ENCODE measurements around the gene OSBPL5.
"Not testable (repeated sequence)": the region's sequence is repeated elsewhere in the genome, so short reads cannot be mapped to it uniquely, and the experiment has no call there.

OSBPL5 gene

DNA sequence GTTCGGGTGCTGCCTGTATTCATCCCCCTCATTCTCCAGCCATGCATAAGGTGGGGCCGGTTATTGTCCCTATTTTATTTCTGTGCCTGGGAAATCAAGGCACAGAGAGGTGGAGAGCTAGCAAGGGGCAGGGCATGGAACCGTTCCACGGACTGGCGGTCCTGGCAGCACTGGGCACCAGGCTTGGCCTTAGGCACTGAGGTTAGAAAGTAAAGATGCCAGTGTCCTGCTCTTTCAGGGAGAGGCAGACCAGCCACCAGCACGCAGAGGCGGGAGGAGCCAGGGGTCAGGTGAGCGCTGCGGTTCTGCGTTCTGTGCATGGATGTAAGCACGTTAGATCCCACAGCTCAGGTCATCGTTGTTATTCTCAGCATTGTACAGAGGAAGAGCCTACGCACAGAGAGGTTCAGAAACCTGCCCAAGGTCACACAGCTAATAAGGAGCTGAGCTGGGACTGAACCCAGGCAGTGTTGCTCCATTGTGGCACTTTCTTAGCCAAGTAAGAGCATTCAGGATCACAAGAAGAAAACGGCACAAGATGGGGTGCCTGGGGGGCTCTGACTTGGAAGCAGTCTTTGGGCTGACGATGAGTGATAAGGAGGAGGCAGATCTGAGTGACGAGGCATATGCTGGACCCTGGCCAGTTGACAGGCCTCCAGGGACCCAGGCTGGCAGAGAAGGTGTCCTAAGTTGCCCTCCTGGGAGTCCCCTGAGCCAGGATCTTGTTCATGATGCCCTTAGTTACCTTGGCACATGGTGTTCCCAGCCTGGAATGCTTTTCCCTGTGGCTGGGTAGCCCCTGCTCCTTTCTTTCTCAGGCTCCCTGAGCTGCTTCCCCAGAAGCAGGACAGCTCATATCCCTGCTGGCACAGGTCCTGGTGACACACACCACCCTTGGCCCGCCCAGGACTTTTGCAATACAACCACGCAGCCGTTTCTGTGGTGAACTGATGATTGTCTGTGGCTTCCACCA lies 41.1 kb downstream of the OSBPL5 start:
- no peak overlapping the region for H2AFZ ChIP-seq (ENCODE audit: low read depth, low read length)
- peaks cover 35% of the 10 kb centered on the region for H3K36me3 ChIP-seq (ENCODE audit: insufficient read depth, low read length)
- H3K9me3 ChIP-seq (ENCODE audit: low read length), result peaks cover 10% of the 10 kb centered on the region
- no peak overlapping the region for H3K4me3 ChIP-seq (ENCODE audit: low read length)
- H3K4me1 ChIP-seq (ENCODE audit: insufficient read depth, low read length), result no peaks in the 10 kb centered on the region
- H3K27me3 ChIP-seq (ENCODE audit: insufficient read depth, low read length), result no peaks in the 10 kb centered on the region

DNA sequence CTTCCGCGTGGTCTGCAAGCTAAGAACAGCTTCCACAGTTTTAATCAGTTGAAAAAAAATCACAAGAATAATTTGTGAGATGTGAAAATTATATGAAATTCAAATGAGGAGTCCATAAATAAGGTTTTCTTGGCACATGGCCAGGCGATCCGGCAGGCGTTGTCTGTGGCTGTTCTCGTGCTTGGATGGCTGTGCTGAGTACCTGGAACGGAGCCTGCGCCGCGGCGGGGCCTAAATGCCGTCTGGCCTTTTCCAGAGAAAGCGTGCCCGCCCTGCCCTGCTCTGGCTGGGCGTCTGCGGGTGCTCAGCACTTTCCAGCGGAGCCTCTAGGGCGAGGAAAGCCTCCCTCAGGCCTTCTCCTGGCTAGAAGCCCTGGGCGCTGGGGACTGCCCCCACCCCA lies 41.8 kb downstream of the OSBPL5 start:
- Histone ChIP-seq H3K36me3 (ENCODE audit: insufficient read depth, low read length) (peaks cover 35% of the 10 kb centered on the region), H3K27me3 (ENCODE audit: insufficient read depth, low read length) (no peaks in the 10 kb centered on the region), H2AFZ (ENCODE audit: low read depth, low read length) (no peak overlapping the region), H3K4me1 (ENCODE audit: insufficient read depth, low read length) (no peaks in the 10 kb centered on the region), H3K4me3 (ENCODE audit: low read length) (no peak overlapping the region), H3K9me3 (ENCODE audit: low read length) (peaks cover 10% of the 10 kb centered on the region)

DNA sequence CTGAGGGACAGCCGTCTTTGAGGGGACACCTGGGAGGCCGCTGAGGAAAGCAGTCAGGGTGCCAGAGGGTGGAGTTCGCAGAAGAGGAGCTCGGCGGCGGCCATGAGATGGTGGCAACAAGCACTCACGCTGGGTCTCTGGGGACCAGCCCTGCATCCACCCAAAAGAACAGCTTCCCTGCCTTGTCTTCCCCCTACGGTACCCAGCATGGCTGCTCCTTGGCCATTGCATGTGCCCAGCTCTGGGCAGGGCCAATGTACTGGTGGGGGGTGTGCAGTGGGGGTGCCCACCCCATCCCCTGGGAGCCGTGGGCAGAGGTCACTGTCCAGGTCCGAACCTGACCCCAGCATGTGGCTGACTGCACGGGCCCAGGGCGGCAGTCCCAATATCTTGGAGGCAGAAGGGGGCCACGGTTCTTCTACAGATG lies 42.3 kb downstream of the OSBPL5 start:
- no peak overlapping the region for H2AFZ ChIP-seq (ENCODE audit: low read depth, low read length)
- H3K4me1 ChIP-seq (ENCODE audit: insufficient read depth, low read length), result no peaks in the 10 kb centered on the region
- H3K4me3 ChIP-seq (ENCODE audit: low read length), result no peak overlapping the region
- peaks cover 11% of the 10 kb centered on the region for H3K9me3 ChIP-seq (ENCODE audit: low read length)
- H3K36me3 ChIP-seq (ENCODE audit: insufficient read depth, low read length), result peaks cover 35% of the 10 kb centered on the region
- H3K27me3 ChIP-seq (ENCODE audit: insufficient read depth, low read length), result no peaks in the 10 kb centered on the region

DNA sequence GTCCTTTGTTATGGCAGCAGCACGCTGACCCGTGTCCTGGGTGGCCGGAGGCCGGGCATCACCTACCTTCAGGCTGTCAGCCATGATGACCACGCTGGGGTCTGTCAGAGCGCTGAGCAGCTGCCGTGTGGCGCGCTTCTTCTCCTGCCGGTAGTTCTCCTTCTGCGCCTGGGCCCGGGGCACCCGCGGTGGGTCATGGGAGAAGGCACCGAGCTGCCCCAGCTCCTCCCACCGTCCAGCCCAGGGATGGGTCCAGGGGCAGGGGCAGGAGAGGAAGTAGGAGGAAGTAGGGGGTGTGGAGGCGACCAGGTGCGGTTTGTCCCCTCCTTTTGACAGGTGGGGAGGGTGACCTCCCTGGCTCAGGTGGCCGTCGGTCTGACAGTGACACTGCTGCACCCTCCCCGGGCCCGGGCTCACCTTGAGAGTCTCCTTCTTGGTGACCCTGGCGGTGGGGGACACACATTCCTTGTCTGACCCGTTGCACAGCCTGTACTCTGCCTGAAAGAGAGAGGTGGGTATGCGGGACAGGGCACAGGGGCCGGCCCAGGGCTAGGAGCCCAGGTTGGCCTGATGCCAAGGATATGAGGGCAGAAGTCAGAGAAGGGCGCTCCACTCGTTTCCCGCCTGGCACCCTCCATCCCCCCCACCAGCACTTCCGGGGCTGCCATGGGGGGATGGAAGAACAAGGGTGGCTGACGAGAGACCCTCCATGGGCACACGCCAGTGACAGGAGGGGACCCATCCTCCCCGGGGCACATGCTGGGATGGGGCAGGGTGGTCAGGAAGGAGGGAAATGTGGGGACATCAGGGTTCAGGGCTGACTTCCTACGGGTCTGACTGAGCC lies 43.0 kb downstream of the OSBPL5 start:
- Histone ChIP-seq H3K4me1 (ENCODE audit: insufficient read depth, low read length) (no peaks in the 10 kb centered on the region), H3K27me3 (ENCODE audit: insufficient read depth, low read length) (no peaks in the 10 kb centered on the region), H3K4me3 (ENCODE audit: low read length) (no peak overlapping the region), H2AFZ (ENCODE audit: low read depth, low read length) (no peak overlapping the region), H3K36me3 (ENCODE audit: insufficient read depth, low read length) (peaks cover 35% of the 10 kb centered on the region), H3K9me3 (ENCODE audit: low read length) (peaks cover 13% of the 10 kb centered on the region)

DNA sequence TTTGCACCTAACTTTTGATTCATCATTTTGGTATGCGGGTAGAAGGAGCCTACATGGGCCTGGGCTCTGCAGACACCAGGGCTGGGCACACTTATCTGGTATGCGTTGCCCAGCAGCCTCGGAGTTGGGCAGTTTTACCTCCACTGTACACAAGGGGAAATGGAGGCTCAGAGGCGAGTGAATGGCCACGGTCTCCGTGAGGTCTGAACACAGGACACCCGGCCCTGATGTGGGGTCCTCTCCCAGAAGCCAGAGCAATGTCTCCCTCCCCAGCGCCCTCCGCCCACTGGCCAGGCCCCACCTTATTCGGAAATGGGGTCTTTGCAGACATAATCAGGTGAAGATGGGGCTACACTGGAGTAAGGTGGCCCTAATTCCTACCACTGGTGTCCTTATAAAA lies 43.7 kb downstream of the OSBPL5 start:
- no peak overlapping the region for H3K4me3 ChIP-seq (ENCODE audit: low read length)
- H3K36me3 ChIP-seq (ENCODE audit: insufficient read depth, low read length), result peaks cover 32% of the 10 kb centered on the region
- H2AFZ ChIP-seq (ENCODE audit: low read depth, low read length), result no peak overlapping the region

DNA sequence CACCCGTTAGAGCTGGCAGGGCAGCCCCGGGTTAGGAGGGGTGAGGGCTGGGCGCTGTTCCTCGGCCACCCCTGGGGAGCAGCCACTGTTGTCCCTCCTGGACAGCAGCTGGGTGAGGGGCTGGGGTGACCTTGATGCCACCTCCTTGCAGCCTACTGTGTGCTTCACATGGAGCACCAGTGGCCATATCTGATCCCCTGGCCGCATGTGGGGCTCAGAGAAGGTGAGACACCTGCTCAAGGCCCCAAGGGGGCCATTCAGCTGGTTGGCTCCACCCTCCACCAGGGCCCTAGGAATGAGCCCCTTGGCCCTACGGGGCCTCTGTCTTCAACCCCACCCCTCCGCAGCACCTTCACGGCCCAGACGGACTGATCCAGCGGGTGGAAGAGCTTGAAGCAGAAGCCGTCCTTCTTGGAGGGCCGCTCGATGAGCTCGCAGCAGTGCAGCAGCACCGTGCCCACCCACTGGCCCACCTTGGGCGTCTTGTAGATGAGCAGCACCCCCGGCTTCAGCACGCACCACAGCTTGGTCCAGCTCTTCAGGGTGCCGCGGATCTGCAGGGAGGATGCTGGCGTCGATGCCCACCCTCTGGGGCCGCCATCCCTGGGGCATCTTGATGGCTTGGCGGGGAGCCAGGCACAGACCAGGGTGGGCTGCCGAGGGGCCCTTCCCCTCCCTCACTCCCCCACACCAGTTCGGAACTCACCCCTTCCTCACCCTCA lies 44.9 kb downstream of the OSBPL5 start:
- no peaks in the 10 kb centered on the region for H3K27me3 ChIP-seq (ENCODE audit: insufficient read depth, low read length)
- no peak overlapping the region for H2AFZ ChIP-seq (ENCODE audit: low read depth, low read length)
- no peaks in the 10 kb centered on the region for H3K4me1 ChIP-seq (ENCODE audit: insufficient read depth, low read length)
- peaks cover 30% of the 10 kb centered on the region for H3K36me3 ChIP-seq (ENCODE audit: insufficient read depth, low read length)
- H3K9me3 ChIP-seq (ENCODE audit: low read length), result peaks cover 18% of the 10 kb centered on the region
- no peak overlapping the region for H3K4me3 ChIP-seq (ENCODE audit: low read length)

More for the DNA sequence above, 43.7 kb downstream of the OSBPL5 start:
- peaks cover 13% of the 10 kb centered on the region for H3K9me3 ChIP-seq (ENCODE audit: low read length)
- no peaks in the 10 kb centered on the region for H3K4me1 ChIP-seq (ENCODE audit: insufficient read depth, low read length)
- no peaks in the 10 kb centered on the region for H3K27me3 ChIP-seq (ENCODE audit: insufficient read depth, low read length)

DNA sequence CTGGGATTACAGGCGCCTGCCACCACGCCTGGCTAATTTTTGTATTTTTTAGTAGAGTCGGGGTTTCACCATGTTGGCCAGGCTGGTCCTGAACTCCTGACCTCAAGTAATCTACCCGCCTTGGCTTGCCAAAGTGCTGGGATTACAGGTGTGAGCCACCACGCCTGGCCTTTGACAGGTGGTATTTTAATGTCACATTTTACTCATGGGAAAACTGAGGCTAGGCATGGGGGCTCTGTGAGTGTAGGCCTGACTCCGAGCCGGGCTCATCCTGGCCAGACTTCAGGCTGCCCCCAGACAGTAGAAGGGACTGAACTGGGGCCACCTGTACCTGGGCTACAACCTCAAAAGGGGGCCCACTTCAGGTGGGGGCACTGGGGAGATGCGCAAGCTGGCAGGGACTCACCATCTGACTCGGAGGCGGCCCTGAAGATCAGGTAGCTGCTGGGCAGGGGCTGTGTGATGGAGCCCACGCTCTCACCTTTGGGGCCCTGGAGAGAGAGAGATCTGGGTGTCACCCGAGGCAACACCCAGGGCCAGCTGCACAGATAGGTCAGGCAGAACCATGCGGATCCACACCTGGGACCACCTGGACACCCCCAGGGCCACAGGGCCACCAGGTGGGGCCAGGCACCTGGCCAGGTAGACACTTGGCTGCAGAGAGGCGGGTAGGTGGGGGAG lies 45.8 kb downstream of the OSBPL5 start:
- Histone ChIP-seq H3K27me3 (ENCODE audit: insufficient read depth, low read length) (no peaks in the 10 kb centered on the region), H2AFZ (ENCODE audit: low read depth, low read length) (no peak overlapping the region), H3K36me3 (ENCODE audit: insufficient read depth, low read length) (peaks cover 28% of the 10 kb centered on the region), H3K9me3 (ENCODE audit: low read length) (peaks cover 19% of the 10 kb centered on the region), H3K4me3 (ENCODE audit: low read length) (no peak overlapping the region), H3K4me1 (ENCODE audit: insufficient read depth, low read length) (no peaks in the 10 kb centered on the region)

DNA sequence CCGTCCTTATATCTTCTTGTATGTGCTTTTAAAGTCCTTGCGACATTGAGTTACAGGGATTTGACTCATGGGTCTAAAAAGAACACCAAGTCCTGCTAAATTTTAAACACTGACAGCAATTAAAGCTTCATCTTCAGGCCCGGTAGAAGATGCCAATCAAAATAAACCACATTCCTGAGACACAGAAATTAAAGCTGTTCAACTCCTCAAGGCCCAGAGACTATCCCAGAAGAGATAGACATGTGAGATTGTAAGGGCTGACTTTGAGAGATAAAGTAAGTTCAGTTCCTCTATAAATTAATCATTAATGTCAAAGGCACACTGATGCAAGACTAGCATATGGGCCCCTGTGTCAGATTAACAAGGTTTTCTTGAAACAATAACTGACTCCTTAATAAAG lies 49.8 kb downstream of the OSBPL5 start:
- H3K4me1 ChIP-seq (ENCODE audit: insufficient read depth, low read length), result no peaks in the 10 kb centered on the region
- peaks cover 21% of the 10 kb centered on the region for H3K36me3 ChIP-seq (ENCODE audit: insufficient read depth, low read length)
- H3K4me3 ChIP-seq (ENCODE audit: low read length), result no peak overlapping the region
- H3K27me3 ChIP-seq (ENCODE audit: insufficient read depth, low read length), result no peaks in the 10 kb centered on the region
- H3K9me3 ChIP-seq (ENCODE audit: low read length), result peaks cover 20% of the 10 kb centered on the region
- H2AFZ ChIP-seq (ENCODE audit: low read depth, low read length), result no peak overlapping the region

DNA sequence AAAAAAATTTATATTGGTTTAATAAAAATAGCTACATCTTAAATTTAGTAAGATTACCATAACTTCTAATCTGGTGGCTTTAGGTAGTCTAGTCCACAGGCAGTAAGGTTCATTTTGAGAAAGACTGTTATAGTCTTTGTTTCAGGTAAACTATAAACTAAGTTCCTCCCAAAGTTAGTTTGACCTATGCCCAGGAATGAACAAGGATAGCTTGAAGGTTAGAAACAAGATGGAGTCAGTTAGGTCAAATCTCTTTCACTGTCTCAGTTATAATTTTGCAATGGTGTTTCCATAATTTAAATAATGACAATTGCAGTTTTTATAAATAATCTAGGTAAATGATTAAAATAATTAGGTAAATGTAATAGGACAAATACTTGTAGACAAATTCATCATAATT lies 51.4 kb downstream of the OSBPL5 start:
- peaks cover 16% of the 10 kb centered on the region for H3K36me3 ChIP-seq (ENCODE audit: insufficient read depth, low read length)
- H3K9me3 ChIP-seq (ENCODE audit: low read length), result peaks cover 15% of the 10 kb centered on the region
- not testable (repeated sequence) for H3K27me3 ChIP-seq (ENCODE audit: insufficient read depth, low read length); H3K4me3 ChIP-seq (ENCODE audit: low read length); H2AFZ ChIP-seq (ENCODE audit: low read depth, low read length); H3K4me1 ChIP-seq (ENCODE audit: insufficient read depth, low read length)

DNA sequence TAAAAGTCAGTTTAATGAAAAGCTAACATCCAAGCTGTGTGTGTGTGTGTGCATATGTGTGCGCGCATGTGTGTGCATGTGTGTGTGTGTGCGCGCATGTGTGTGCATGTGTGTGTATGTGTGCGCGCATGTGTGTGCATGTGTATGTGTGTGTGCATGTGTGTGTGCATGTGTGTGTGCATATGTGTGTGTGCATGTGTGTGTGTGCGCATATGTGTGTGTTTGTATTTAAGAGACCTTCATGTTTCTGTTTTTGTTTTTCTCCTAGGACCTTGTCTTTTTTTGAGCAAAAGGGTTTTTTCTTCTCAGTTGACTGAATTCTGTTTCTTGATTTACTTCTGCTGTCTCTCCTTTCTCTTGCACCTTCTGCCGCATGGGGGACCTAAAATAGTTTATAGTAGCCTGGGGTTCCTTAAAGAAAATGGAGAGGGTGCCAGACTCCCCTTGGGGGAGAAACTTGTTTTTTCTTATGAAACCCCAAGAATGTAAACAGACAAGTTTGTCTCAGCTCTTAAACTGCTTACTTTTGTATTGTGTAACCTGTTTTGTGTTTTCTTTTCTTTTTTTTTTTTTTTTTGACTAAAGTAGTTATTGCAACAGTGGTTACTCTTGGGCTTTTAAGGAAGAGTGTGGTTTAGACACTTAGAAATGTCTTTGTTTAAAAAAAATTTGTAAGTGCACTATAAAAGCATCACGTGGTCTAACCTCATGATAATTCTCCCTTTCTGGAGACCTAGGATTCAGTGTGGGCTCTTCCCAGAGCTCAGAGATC lies 53.0 kb downstream of the OSBPL5 start:
- peaks cover 12% of the 10 kb centered on the region for H3K9me3 ChIP-seq (ENCODE audit: low read length)
- H3K27me3 ChIP-seq (ENCODE audit: insufficient read depth, low read length), result no peaks in the 10 kb centered on the region
- no peaks in the 10 kb centered on the region for H3K4me1 ChIP-seq (ENCODE audit: insufficient read depth, low read length)
- H2AFZ ChIP-seq (ENCODE audit: low read depth, low read length), result no peak overlapping the region
- H3K36me3 ChIP-seq (ENCODE audit: insufficient read depth, low read length), result peaks cover 19% of the 10 kb centered on the region
- no peak overlapping the region for H3K4me3 ChIP-seq (ENCODE audit: low read length)

DNA sequence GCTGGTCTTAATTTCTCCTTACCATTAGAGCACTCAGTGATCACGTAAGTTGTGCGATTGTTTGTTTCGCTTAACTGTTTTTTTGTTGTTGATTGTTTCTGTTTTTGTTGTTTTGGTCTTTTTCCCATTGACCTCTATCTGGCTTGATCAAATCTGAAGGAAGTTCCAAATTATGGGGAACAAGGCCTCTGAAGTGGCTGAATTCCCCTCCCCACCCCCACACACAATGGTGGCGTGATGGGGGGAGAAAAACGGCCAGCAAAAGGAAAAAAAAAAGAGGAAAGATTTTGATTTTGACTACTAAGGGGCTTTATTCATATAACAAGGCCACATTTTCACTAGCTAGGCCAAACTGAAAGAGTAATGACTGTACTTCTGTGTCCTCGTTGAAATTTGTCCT lies 53.6 kb downstream of the OSBPL5 start:
- Histone ChIP-seq H3K4me3 (ENCODE audit: low read length) (no peak overlapping the region), H2AFZ (ENCODE audit: low read depth, low read length) (no peak overlapping the region), H3K9me3 (ENCODE audit: low read length) (peaks cover 12% of the 10 kb centered on the region), H3K4me1 (ENCODE audit: insufficient read depth, low read length) (no peaks in the 10 kb centered on the region), H3K36me3 (ENCODE audit: insufficient read depth, low read length) (peaks cover 19% of the 10 kb centered on the region), H3K27me3 (ENCODE audit: insufficient read depth, low read length) (no peaks in the 10 kb centered on the region)
